ENCODE measurements around the gene FAM168A. TPM values are rescaled to one million over a fixed set of nuclear protein-coding genes. Genes with fewer than 3 reads are reported as not detected.

Gene FAM168A, protein sequence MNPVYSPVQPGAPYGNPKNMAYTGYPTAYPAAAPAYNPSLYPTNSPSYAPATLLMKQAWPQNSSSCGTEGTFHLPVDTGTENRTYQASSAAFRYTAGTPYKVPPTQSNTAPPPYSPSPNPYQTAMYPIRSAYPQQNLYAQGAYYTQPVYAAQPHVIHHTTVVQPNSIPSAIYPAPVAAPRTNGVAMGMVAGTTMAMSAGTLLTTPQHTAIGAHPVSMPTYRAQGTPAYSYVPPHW
- 10 to 100 TPM; 13.8 to 28.6 (median 21.2) TPM for total RNA-seq
- 10 to 100 TPM in 1 of 3 donors, 1 to 10 TPM in 2; 5.3 to 18.9 (median 6.3) TPM for polyA plus RNA-seq
- long read RNA-seq, donor 1, partial matches to known transcripts, result 1 of 8 reads
- long read RNA-seq, donor 1, other reads (novel, unspliced or antisense), result 7 of 8 reads
- long read RNA-seq, donor 2, partial matches to known transcripts, result 2 of 8 reads
- long read RNA-seq, donor 2, other reads (novel, unspliced or antisense), result 6 of 8 reads

DNA sequence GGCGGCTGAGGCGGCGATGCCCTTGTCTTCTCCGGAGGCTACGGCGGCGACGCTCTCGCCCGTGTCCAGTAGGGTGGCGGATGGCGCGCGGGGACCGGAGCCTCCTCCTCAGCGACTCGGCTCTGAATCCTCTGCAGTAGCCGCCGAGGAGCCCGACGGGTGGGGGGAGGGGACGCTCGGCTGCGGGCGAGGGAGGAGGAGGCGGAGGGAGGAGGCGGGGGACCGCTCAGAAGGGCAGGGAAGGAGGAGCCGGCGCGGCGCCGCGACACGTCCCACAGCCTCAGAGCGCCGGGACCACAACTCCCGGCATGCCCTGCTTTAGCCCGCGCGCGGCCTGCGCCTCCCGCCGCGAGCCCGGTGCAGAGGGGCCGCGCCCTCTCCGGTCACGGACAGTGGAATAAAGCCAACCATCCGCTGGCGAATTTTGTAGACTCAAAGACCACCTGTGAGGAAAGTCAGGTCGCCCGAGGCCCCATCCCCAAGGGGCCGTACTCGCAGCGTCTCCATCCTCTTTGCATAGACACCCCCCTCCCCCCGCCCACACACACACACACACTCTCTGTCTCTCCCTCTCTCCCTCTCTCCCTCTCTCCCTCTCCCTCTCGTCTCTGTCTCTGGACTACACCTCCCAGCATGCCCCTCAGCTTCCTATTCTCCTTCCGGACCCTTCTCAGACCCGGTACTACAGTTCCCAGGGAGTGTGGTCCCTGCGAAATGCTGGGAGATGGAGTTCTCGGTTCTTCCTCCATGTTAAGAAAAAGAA lies at the start of gene FAM168A:
FAM168A (minus strand) TSS at position 157 of the 763 bp plus-strand sequence. CDS start 129,638 bp downstream, outside the sequence.
- WGBS, 3 donors, result 0% methylated on average over 36 to 64 of the region's 64 CpGs
- no peaks in the 10 kb centered on the region for H3K9me3 ChIP-seq

DNA sequence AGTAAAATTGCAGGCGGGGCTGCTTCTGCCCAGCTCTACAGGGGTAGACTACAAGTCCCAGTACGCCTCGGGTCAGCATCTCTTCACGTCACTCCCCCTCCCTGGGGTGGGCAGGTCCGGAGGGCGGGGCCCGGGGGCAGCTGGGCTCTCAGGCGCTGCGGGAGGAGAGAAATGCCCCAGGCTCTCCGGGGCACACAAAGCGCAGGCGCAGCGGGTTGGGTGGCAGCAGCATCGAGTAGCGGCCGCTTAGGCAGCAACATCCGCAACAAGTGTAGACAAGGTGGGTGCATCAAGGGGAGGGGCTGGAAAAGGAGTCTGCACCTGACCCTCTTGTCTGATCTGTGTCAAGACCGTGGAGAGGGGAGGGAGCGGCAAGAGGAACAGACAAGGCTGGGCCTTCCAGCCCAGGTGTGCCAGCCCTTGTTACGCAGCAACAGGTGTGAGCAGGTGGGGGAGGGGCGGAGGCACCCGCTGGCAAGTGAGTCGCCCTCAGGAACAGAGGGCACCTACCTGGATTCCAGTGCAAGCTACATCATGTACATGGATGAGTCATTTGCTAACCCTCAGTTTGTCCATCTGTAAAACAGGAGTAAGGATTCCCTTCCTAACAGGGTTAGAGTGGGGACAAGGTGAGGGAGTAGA lies 49.7 kb upstream of the FAM168A start:
- no peak overlapping the region for H3K27ac ChIP-seq
- no peaks in the 10 kb centered on the region for H3K27me3 ChIP-seq (ENCODE audit: insufficient read depth in 3 of 3, low read length in 2 of 3)
- H3K4me1 ChIP-seq, result peaks cover 3% of the 10 kb centered on the region
- no peaks in the 10 kb centered on the region for H3K36me3 ChIP-seq (ENCODE audit: insufficient read depth in 1 of 2, low read depth in 1 of 2)
- intact Hi-C loops (cut with DNase I), result no loop called here
- WGBS, 3 donors, result 8 to 15% (median 13%) methylated on average over 23 of the region's 23 CpGs
- peak; percentile 98 to 100 (median 100) for ATAC-seq
- TF ChIP-seq, protein P1, sequence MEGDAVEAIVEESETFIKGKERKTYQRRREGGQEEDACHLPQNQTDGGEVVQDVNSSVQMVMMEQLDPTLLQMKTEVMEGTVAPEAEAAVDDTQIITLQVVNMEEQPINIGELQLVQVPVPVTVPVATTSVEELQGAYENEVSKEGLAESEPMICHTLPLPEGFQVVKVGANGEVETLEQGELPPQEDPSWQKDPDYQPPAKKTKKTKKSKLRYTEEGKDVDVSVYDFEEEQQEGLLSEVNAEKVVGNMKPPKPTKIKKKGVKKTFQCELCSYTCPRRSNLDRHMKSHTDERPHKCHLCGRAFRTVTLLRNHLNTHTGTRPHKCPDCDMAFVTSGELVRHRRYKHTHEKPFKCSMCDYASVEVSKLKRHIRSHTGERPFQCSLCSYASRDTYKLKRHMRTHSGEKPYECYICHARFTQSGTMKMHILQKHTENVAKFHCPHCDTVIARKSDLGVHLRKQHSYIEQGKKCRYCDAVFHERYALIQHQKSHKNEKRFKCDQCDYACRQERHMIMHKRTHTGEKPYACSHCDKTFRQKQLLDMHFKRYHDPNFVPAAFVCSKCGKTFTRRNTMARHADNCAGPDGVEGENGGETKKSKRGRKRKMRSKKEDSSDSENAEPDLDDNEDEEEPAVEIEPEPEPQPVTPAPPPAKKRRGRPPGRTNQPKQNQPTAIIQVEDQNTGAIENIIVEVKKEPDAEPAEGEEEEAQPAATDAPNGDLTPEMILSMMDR (IDR thresholded peaks at IDR 0.05), result no peak
- H3K4me3 ChIP-seq, result peak overlapping the region; percentile 55
- no peaks in the 10 kb centered on the region for H3K9me3 ChIP-seq
- DNase-seq, result peak; percentile 89 to 94

More for the DNA sequence above, at the start of gene FAM168A:
- ATAC-seq, result peak; percentile 96 to 98 (median 96)
- H3K4me1 ChIP-seq, result peaks cover 18% of the 10 kb centered on the region
- DNase-seq, result peak; percentile 96 to 98
- intact Hi-C loops (cut with DNase I), result no loop called here
- TF ChIP-seq, protein P1 (IDR thresholded peaks at IDR 0.05), result peak; percentile 35
- peak within 1 kb of the TSS; percentile 82 for H3K4me3 ChIP-seq
- H3K27ac ChIP-seq, result peak within 1 kb of the TSS; percentile 82
- H3K36me3 ChIP-seq (ENCODE audit: insufficient read depth in 1 of 2, low read depth in 1 of 2), result no peaks in the 10 kb centered on the region
- H3K27me3 ChIP-seq (ENCODE audit: insufficient read depth in 3 of 3, low read length in 2 of 3), result no peaks in the 10 kb centered on the region

DNA sequence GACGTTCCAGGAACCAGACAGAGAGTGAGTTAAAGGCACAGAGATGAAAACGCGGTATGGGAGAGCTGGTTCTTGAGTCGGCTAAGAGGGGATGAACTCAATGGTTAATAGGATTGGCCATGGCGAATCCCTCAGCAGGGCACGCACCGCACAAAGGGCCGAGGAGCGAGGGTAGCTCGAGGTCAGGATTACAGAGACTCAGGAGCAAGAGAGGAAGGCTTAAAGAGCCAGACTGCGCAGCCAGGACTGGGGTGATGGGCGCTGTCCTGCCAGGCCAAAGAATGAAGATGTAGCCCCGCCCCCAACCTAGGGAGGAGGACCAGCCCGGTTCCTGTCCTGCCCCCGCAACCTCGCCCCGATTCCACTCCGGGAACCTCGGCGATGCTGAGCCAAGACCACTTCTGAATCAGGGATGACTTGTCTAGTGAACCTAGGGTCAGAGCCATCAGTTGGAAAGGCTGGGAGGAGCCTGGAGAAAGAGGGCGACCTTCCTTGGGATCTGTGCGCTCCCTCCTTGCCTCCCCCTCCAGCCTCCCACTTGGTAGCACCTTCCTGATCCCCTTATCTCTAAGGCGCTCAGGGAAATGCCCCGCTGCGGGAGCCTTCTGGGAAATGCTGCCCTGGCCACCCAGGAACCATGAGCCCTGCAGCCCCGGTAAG lies 48.2 kb upstream of the FAM168A start, which contains the start of gene PLEKHB1:
PLEKHB1 (plus strand) TSS at position 610 of the 660 bp plus-strand sequence; CDS start at position 638, 28 bp downstream.
- ATAC-seq, result no peak
- no peak for DNase-seq
- TF ChIP-seq, protein P1 (IDR thresholded peaks at IDR 0.05), result no peak
- H3K27me3 ChIP-seq (ENCODE audit: insufficient read depth in 3 of 3, low read length in 2 of 3), result no peaks in the 10 kb centered on the region
- H3K9me3 ChIP-seq, result no peaks in the 10 kb centered on the region
- intact Hi-C loops (cut with DNase I), result no loop called here
- no peaks in the 10 kb centered on the region for H3K36me3 ChIP-seq (ENCODE audit: insufficient read depth in 1 of 2, low read depth in 1 of 2)
- WGBS, 3 donors, result 44 to 57% (median 54%) methylated on average over 23 to 26 of the region's 26 CpGs
- no peak within 1 kb of the TSS for H3K27ac ChIP-seq
- peaks cover 3% of the 10 kb centered on the region for H3K4me1 ChIP-seq
- peak within 1 kb of the TSS; percentile 55 for H3K4me3 ChIP-seq
